Activated CD8-positive, alpha-beta memory T cell treated with anti-CD3 and anti-CD28 coated beads, Interleukin-2, amount 50 U/mL, for 24 hours (primary cell): ENCODE results near the gene TLCD4.

Experiments
- DNase-seq: peaks from one replicate; pipeline ENCODE4 v3.0.0-alpha.2; 2020; ENCODE audit errors: extremely low read depth

Gene TLCD4

DNA sequence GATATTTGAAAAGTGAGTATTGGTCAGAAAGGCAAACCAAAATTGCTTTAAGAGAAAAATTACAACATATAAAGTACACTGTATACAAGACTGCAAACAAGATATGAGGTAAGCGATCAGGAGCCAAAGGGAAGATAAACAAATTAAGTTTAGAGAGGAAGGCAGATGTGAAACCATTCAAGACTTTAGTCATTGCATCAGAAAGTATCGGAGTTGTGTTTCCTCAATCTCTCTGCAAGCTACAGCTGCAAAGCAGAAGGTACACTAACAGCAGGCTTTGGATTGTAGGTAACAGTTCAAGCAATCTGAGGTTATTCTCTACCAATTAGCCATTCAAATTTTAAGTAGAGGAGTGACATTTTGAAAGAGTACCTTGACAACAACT is 21.3 kb upstream of the TLCD4 start:
- DNase-seq: no peak

DNA sequence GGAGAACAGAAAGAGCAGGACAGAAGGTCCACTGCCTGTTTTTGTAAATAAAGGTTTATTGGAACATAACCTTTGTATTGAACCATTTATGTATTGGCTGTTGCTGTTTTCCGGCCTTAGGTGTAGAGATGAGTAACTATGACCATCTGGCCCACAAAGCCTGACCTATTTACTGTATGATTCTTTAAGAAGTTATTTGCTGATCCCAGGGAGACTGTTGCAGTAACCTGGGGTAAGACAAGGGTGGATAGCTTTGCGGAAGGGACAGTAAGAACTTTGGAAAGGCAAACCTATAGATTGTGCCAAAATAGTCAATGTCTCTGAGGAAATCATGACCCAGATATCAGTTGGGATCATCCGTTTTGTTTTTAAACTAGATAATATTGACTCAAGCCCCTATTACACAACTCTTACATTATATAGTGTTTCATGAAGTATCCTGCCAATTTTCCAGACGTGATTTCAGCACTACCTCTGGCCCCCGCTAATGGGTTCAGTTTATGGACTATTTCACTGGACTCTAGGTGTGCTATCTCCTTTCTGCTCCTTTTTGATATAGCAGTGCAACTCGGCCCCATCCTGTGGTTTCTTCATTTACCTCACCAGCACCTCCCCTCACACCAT is 20.8 kb upstream of the TLCD4 start:
- DNase-seq: no peak

DNA sequence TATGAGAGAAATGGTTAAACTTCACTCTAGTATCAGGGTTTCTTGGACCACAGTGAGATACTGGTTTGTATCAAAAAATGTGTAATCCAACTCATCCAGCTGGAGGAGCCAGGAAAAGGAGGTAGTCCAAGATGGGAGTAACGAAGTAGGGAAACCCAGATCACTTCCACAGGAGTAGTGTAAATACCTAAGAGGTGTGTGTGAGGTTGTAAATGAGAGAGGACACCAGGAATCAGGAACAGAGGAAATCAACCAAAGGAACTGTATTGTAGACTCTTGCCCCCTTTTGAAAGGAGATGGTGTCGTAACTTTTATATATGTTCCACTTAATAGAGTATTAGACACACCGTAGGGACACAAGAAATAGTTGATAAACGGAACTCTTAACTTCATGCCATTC is 19.7 kb upstream of the TLCD4 start:
- no peak for DNase-seq

DNA sequence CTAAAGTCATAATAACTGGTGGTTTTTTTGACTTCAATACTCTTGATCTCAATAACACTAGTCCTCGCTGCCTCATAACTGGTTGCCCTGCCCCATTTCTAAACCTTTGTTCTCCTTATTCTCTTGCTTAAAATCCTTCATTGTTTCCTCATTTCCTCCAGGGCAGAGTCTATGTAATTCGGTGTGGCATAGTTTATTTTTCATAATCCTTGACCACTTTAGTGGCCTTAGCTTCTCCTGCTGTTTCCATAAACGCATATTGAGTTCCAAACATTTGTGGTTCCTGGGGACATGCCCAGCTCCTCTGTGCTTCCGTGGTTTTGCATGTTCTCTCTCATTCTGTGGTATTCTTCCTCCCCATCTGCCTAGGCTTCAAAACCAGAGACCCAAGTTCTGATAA is 19.0 kb upstream of the TLCD4 start:
- no peak for DNase-seq

DNA sequence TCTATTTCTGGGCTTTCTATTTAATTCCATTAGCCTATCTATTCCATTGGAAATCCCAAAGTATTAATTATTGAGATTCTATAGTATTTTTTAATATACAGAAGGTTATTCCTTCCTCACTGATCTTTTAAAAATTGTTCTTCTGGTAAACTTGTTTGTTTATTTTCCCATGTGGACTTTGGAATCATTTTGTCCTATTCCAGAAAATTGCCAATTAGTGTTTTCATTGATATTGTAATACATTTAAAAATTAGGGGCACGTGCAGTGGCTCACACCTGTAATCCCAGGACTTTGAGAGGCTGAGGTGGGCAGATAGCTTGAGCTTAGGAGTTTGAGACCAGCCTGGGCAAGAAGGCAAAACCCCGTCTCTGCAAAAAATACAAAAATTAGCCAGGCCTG is 8.4 kb upstream of the TLCD4 start:
- DNase-seq: no peak

DNA sequence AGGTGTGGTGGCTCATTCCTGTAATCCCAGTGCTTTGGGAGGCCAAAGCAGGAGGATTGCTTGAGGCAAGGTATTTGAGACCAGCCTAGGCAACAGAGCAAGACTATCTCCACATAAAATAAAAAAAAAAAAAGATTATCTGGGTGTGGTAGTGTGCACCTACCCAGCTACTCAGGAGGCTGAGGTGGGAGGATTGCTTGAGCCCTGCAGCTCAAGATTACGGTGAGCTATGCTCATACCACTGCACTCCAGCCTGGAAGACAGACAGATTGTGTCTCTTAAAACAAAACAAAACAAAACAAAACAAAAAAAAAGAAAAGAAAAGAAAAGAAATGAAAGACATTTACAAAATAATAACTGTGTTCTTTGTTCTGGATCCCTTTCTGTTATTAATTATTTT is 6.1 kb upstream of the TLCD4 start:
- no peak for DNase-seq

DNA sequence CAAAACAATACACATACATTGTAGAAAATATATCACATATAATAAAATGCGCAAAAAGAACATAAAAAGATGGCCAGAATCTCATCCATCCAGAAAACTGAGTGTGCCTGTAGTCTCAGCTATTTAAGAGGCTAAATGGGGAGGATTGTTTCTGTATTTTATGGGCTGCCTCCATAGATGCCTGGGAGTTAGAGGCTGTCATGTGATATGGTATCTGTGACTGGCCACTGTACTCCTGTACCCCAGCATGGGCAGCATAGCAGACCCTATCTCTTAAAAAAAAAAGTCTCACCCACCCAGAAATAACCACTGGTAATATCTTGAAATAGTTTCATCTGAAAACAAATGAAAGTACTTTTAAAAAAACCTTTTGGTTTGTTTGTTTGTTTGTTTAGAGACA is 3.5 kb upstream of the TLCD4 start:
- no peak for DNase-seq

DNA sequence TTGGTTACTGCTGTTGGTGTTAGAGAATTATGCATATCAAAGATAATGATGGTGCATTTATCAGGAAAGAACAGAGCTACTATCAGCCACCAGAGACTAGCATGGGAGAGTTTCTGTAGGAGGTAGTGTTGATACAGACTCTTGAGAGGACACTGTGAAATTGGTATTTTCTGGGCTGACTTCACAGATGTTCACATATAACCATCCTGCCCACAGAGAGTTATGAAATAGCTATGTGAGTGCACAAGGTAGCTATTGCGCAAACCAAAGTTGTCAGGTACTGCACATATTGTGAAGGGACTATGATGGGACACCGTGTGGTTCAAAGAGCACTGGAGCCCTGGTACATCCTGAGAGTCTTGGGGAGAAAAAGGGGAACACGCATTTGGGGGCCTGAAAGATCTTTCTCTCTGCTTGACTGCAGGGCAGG is 1.4 kb upstream of the TLCD4 start:
- DNase-seq: no peak

DNA sequence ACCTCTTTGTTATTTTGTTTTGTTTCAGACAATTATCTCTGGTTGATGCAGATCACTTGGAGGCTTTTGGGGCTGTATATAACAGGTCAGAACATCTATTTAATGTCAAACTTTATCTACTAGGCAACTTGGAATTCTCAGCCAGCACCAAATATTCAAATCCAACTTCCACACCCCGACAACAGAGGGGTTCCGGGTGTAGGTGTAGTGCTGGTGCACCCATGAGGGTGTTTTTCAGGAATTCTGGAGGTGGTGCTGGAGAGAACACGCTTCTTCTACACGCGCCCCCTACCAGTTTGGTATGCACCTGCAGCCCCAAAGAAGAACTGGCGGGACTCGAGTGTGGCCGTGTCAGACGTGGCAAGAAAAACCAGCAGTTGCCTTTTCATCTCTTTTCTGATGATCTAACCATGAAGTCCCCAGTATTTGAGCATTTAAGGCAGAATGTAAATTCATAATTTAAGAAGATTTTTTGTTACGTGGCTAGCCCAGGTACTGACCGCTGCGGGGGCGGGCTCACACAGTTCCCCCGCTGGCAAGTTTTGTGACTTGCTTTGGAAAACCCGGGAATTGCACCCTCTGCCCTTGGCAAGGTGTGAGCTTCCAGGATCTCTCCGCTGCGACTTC is 462 bp upstream of the TLCD4 start:
- no peak for DNase-seq

DNA sequence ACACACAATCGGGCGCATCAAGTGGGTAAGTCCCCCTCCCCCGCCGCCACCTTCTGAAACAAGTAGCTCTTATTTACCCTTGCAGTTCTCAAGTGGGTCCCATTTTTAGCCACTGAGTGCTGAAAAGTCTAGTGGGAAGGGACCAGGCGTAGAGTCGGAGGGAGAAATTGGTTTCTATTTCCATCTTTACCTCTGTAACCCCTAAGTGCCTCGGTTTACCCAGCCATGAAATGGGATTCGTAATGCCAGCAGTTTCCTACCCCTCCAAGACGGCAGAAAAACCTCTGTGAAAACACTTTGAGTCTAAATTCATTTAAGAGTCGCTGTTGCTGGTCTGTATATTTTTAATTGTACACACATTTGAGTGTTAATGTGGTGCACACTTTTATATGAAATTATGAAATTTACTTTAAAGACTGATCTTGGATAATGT is 928 bp downstream of the TLCD4 start:
- DNase-seq: no peak

DNA sequence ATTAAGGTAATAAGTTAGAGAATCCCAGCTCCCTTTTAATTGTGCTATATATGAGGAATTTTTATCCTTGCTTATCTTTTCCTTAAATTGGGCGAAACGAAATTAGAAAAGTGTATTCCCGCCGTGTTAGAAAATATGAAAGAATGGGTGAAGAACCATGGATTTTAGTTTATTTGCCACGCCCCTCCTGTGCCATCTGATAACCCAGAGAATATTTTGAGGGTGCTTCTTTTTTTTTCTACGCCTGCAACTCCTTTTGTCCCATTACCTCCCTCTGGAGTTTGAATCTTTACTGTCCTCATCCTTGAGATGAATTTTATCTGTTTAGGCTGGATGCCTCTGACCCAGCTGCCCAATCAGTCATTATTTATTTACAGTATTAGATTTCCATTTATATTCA is 1.6 kb downstream of the TLCD4 start:
- no peak for DNase-seq

DNA sequence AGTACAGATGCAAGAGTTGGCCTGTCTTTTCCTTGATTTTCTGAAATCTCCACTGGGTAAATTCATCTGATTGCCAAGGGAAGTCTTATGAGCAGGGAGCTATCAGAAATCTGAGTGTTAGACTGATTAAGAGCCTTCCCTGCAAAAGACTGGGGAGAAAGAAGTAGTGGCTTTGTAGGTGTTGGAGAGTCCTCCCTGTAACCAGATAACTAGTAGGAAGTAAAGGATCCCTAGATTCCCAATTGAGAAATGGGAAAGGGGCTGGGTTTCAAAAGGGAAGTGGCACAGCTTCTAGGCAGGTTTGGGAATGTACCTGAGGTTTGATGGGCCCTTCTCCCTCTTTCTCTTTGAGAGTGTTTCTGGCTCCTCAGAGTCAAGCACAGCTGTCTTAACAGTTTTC is 2.1 kb downstream of the TLCD4 start:
- no peak for DNase-seq

DNA sequence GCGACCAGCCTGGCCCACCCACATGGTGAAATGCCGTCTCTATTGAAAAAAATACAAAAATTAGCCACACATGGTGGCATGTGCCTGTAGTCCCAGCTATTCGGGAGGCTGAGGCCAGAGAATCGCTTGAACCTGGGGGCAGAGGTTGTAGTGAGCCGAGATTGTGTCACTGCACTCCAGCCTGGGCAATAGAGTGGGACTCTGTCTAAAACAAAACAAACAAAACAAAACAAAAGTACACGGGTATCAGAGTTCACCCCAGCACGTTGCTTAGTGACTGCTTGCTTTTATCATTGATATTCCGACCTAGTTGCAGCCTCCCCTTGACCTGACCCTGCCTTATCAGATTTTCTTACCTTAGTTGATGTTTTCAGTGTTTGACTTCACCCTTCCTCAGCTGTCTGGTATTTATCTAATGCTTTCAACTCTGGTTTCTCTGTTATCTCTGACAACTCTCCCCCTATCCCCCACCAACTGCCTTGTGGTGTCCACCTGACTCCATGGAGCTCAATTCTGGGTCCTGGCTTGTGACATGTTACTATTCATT is 5.1 kb downstream of the TLCD4 start:
- no peak for DNase-seq

DNA sequence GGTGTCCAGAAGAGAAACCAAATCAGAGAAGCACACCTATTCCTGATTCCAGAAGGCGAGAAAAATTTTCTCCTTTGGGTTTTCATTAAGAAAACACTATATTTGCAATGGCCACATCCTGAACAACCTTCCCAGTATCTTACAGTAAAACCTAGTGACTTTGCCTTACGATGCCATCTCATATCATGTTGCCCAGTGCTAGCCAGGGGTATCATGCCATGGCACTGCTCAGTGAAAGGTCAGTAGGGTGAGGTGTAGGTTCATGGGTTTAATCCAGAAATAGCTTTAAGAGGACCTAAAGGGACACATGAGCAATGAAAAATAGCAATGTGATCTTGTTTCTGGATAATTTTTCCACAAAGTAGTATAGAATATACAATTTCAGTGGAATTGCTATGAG is 7.2 kb downstream of the TLCD4 start:
- DNase-seq: no peak

DNA sequence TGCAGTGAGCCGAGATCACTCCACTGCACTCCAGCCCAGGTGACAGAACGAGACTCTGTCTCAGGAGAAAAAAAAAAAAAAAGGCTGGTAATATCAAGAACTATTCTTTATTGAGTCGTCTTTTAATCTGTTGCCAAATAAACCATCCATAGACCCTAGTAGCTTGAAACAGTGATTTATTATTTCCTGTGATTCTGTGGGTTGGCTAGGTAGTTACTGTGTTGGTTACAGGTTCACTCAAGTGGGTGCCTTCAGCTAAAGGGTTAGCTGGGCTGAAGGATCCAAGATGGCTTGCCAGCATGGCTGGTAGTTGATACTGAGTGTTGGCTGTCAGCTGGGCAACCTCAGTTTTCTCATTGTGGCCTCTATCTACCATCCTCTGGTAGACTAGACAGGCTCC is 9.2 kb downstream of the TLCD4 start:
- DNase-seq: no peak

DNA sequence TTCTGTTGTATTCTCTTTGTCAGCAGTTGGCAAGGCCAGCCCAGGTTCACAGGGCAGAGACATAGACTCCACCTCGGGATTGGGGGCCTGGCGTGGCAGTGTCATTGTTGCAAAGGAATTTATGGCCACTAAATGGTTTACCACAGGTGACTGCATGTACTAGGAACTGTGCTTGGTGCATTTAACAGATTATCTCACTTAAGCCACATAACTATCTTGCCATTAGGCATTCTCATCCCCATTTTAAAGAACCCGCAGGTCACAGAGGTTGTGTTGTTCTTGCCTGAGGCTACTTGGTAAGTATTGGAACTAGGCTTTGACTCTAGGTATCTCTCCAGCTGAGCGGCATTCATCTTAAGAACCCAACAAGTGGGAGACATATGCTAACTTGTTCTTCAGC is 9.7 kb downstream of the TLCD4 start:
- no peak for DNase-seq

DNA sequence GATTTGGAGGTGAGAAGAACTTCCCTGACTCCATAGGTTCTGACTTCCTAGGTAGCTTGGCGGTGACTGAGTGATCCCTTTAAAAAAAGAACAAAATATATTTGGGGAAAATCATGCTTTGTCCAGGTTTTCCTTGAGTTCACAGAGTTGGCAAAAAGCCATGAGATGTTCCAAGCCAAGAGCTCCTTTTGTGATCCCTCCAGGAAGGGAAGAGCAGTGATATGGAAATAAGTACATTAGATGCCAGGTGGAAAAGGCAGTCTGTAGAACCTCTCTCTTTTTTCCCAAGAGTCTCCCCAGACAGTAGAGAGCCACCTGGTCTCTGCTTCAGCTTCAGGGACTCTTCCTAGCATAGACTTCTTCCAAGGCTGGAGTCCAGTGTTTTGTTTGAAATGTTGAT is 10.2 kb downstream of the TLCD4 start:
- DNase-seq: no peak

DNA sequence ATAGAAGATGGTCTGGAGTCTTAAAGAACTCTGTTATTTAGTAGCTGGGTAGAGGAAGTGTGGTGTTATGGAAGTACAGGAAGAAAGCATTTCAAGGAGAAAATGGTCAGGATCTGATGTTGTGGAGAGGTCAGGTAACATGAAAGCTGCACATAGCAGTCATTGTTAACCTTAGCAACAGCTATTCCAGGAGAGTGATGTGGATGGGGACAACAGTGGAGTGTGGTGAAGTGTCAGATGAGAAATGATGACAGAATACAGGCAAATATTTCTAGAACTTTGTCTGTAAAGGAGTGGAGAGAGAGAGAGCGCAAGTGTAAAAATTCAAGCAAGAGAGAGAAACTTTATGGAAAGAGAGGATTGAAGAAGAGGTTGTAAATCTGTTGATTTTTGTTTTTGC is 15.6 kb downstream of the TLCD4 start:
- no peak for DNase-seq

DNA sequence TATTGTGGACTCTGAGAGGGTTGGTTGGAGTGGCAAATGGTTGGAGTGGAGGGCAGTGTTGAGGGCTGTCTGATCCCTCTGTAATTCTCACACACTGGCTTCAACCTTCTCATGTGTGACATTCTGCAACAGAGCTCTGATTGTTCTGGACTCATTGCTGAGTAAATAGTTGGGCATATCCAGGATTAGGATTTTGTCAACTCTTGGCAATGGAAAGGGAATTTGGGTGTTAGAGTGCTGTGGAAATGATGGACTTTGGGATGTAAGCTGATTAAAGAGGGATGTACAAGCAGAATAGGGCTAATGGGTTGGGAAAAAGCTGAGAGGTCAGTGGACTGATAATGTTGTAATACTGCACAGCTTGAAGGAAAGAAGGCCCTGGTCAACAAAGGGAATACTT is 16.5 kb downstream of the TLCD4 start:
- DNase-seq: no peak

DNA sequence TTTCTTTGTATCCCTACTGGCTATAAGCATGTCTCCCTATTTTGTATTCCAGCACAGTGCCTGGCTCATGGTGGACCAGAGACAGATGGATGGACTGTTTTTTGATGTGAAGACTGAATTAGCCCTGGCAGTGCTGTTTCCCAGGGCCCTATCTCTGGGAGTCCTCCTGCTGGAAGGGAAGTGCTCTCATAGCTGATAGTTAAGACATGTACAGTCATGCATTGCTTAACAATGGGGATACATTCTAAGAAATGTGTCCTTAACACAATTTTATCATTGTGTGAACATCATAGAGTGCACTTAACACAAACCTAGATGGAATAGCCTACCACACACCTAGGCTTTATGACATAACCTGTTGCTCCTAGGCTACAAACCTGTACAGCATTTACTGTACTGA is 21.1 kb downstream of the TLCD4 start:
- no peak for DNase-seq

DNA sequence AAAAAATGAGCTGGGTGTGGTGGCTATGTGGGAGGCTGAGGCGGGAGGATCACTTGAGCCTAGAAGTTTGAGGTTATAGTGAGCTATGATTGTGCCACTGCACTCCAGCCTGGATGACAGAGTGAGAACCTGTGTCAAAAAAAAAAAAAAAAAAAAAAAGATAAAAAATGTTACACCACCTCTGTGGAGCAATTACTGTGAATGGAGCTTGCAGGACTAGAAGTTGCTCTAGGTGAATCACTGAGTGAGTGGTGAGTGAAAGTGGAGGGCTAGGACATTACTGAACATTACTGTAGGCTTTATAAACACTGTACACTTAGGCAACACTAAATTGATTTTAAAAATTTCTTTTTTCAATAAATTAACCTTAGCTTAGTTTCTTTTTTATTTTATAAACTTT is 21.9 kb downstream of the TLCD4 start:
- DNase-seq: no peak

DNA sequence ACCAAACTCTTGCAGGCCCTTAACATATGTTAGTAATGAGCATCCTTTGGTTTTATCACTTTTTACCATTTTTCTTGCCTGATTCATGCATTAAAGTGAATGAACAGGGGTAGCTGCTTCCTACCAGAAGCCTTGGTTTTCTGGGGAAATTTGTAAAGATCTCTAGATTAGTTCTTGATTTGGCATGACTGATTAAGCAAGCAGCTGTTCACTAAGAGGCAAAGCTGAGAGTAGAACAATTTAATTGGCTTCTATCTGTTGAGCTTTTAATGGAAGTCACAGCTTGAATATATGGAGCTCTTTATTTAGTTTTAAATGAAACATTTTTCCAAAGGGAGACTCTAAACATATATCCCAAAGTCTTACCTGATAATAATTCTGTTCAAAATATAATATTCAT is 23.6 kb downstream of the TLCD4 start:
- DNase-seq: no peak

DNA sequence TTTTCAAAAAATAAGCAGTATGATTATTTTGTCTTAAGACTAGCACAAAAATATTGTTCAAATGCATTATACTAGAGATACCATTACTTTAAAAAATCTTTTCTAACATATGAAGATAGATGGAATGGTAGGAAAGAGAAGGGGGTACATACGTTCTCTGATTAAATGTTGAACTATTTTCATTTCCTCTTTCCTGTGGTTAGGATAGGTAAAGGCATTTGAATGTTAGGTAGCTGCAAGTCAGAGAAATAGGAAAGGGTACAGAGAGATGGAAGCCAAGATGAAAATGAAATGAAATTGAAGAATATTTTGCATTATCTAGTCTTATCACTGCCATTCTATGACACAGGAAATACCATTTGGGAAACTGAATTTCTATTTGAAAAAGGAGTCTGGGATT is 28.3 kb downstream of the TLCD4 start:
- DNase-seq: no peak

DNA sequence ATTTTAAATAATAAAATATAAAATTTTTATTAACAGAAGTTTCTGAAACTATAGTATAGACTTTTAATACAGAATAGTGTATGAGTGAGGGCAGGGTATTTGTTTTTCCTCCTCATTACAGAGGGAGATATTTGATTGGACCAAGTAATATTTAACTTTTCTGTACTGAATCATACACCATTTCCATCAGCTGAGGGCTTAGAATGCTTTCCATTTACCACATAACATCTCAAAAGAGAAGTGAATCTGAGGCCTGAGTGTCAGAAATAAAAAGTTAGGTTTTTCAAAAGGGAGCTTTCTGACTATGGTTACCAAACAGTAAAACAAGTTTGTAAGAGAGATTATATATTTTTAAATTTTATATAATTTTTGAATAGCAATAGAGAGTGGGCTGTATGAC is 29.5 kb downstream of the TLCD4 start:
- DNase-seq: no peak
